SJSA1 (cell line): ENCODE results near the gene ZNF175. TPM values are rescaled to one million over a fixed set of nuclear protein-coding genes. Genes with fewer than 3 reads are reported as not detected.

ENCODE experiments used
- DNase-seq, 2 experiments: peaks; one replicate each; pipeline ENCODE4 v3.0.0-alpha.2; 2015 to 2020; ENCODE audit warnings: low spot score in 2 of 2, low read depth in 1 of 2
- H3K27ac ChIP-seq: fragments of 250-450 bp; sonication (Bioruptor Pico); 2 replicates; pipeline ENCODE4 v1.5.1; 2020; ENCODE audit warnings: mild to moderate bottlenecking, moderate library complexity
- H3K27me3 ChIP-seq: fragments of 250-450 bp; sonication (Bioruptor Pico); replicated peaks from 2 replicates; pipeline ENCODE4 v1.5.1; 2020; ENCODE audit warnings: mild to moderate bottlenecking, moderate library complexity
- H3K36me3 ChIP-seq: fragments of 250-450 bp; sonication (Bioruptor Pico); 2 replicates; pipeline ENCODE4 v1.5.1; 2020; ENCODE audit warnings: mild to moderate bottlenecking
- H3K4me1 ChIP-seq: fragments of 250-450 bp; sonication (Bioruptor Pico); replicated peaks from 2 replicates; pipeline ENCODE4 v1.6.1; 2021; ENCODE audit warnings: mild to moderate bottlenecking
- H3K4me3 ChIP-seq: fragments of 250-450 bp; sonication (Bioruptor Pico); 2 replicates; pipeline ENCODE4 v1.5.1; 2020; ENCODE audit warnings: mild to moderate bottlenecking
- H3K9me3 ChIP-seq: fragments of 250-450 bp; sonication (Bioruptor Pico); replicated peaks from 2 replicates; pipeline ENCODE4 v1.5.1; 2020; ENCODE audit warnings: mild to moderate bottlenecking
- total RNA-seq: library from RNA; depleted of rRNA; stranded (reverse); fragments of >200 nt; shearing (Covaris generic); gene quantifications from 2 replicates; pipeline ENCODE4 v1.2.3, GENCODE V29; 2014; rRNA removed

ZNF175 gene
- 2.6 and 20.7 TPM in 2 replicates for total RNA-seq

GRCh38 chr19:51570962-51571575, at the start of gene ZNF175:
TSS of gene ZNF175 (plus strand) at chr19:51571283. CDS start at chr19:51573330, 2,047 bp downstream.
- 0 out of 2 replicates have a peak within 1 kb of the TSS, but pooled peaks have one; percentile 12 for H3K27ac ChIP-seq
- no peaks in the 10 kb centered on the region for H3K27me3 ChIP-seq
- peak; percentile 84 to 92 for DNase-seq
- H3K36me3 ChIP-seq, result peaks cover 19% of the 10 kb centered on the region
- H3K4me1 ChIP-seq, result peaks cover 15% of the 10 kb centered on the region
- peak within 1 kb of the TSS; percentile 46 for H3K4me3 ChIP-seq
- H3K9me3 ChIP-seq, result no peaks in the 10 kb centered on the region

DNA sequence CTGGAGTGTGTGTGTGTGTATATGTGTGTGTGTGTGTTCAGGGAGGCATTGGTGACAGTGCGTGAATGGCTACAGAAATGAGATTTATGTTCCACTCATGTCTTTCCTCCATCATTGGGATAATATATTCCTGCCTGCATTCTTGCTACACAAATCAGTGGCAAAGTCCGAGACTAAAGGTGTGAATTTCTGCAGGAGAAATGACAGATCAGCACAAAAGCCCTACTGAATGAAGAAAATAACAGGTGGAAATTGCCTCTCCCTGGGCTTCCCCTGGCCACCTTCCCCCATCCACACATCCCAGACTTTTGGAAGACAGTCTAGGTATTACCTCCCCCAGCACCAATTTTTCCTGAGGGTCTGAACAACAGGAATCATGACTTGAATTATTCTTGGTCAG, 49.7 kb upstream of the ZNF175 start:
- H3K27ac ChIP-seq, result no peak overlapping the region
- H3K4me1 ChIP-seq, result no peaks in the 10 kb centered on the region
- H3K4me3 ChIP-seq, result no peak overlapping the region
- no peak for DNase-seq
- no peaks in the 10 kb centered on the region for H3K36me3 ChIP-seq
- no peaks in the 10 kb centered on the region for H3K9me3 ChIP-seq
- H3K27me3 ChIP-seq, result no peaks in the 10 kb centered on the region

- H3K4me3 ChIP-seq, result no peak overlapping the region
- no peaks in the 10 kb centered on the region for H3K27me3 ChIP-seq
- no peak overlapping the region for H3K27ac ChIP-seq
These were observed 49.3 kb upstream of the ZNF175 start for GRCh38 chr19:51521781-51522180.

GRCh38 chr19:51524666-51525264, 46.3 kb upstream of the ZNF175 start:
- H3K4me3 ChIP-seq, result no peak overlapping the region
- H3K4me1 ChIP-seq, result no peaks in the 10 kb centered on the region
- no peaks in the 10 kb centered on the region for H3K9me3 ChIP-seq
- H3K36me3 ChIP-seq, result no peaks in the 10 kb centered on the region
- no peak overlapping the region for H3K27ac ChIP-seq
- H3K27me3 ChIP-seq, result no peaks in the 10 kb centered on the region
- no peak for DNase-seq

More at GRCh38 chr19:51521781-51522180, 49.3 kb upstream of the ZNF175 start:
- DNase-seq, result no peak
- H3K36me3 ChIP-seq, result no peaks in the 10 kb centered on the region
- no peaks in the 10 kb centered on the region for H3K9me3 ChIP-seq
- no peaks in the 10 kb centered on the region for H3K4me1 ChIP-seq

GRCh38 chr19:51525651-51526050, 45.4 kb upstream of the ZNF175 start:
- Histone ChIP-seq H3K27ac (no peak overlapping the region), H3K4me1 (no peaks in the 10 kb centered on the region), H3K36me3 (no peaks in the 10 kb centered on the region), H3K4me3 (no peak overlapping the region), H3K9me3 (no peaks in the 10 kb centered on the region), H3K27me3 (no peaks in the 10 kb centered on the region)
- no peak for DNase-seq

DNA sequence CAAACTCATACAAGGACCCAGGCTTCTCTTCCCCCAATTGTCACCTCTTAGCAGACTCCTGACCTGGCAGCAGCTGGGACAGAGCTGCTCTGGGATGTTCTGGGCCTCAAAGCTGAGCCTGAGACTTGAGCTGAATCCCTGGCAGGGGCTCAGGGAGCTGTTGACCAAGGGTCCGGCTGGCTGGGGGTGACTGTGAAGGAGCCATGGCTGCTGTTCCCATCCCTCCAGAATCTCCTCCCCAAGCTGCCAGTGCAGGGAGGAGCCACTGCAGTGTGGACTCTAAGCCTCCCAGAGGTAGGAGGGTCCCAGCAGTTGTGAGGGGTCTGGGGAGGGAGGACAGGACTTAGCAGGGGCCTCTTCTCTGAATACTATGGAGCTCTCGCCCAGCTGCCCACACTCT, 41.8 kb upstream of the ZNF175 start:
- no peaks in the 10 kb centered on the region for H3K9me3 ChIP-seq
- 0 out of 2 replicates have a peak, but pooled peaks cover 2% of the 10 kb centered on the region for H3K27me3 ChIP-seq
- DNase-seq, result no peak
- H3K36me3 ChIP-seq, result no peaks in the 10 kb centered on the region
- H3K27ac ChIP-seq, result no peak overlapping the region
- H3K4me3 ChIP-seq, result no peak overlapping the region
- no peaks in the 10 kb centered on the region for H3K4me1 ChIP-seq

DNA sequence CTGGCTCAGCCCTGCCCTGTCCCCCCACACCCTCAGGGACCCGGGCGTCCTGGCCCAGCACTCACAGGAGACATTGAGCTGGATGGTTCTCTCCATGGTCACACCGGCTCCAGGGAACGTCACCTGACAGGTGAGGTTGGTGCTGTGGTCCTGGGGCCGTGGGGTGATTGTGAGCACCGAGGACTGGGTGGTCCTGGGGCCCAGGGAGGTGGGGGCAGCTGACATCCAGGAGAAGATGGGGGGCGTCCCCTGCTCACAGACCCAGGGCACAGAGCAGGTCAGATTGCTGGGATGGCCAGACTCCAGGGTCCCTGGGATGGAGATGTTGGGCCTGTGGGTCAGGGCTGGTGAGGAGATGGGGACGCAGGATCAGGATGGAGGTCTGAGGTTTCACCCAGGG, 40.5 kb upstream of the ZNF175 start:
- no peaks in the 10 kb centered on the region for H3K9me3 ChIP-seq
- H3K4me3 ChIP-seq, result no peak overlapping the region
- H3K4me1 ChIP-seq, result no peaks in the 10 kb centered on the region
- 0 out of 2 replicates have a peak, but pooled peaks cover 2% of the 10 kb centered on the region for H3K27me3 ChIP-seq
- no peak for DNase-seq
- H3K27ac ChIP-seq, result no peak overlapping the region
- H3K36me3 ChIP-seq, result no peaks in the 10 kb centered on the region

DNA sequence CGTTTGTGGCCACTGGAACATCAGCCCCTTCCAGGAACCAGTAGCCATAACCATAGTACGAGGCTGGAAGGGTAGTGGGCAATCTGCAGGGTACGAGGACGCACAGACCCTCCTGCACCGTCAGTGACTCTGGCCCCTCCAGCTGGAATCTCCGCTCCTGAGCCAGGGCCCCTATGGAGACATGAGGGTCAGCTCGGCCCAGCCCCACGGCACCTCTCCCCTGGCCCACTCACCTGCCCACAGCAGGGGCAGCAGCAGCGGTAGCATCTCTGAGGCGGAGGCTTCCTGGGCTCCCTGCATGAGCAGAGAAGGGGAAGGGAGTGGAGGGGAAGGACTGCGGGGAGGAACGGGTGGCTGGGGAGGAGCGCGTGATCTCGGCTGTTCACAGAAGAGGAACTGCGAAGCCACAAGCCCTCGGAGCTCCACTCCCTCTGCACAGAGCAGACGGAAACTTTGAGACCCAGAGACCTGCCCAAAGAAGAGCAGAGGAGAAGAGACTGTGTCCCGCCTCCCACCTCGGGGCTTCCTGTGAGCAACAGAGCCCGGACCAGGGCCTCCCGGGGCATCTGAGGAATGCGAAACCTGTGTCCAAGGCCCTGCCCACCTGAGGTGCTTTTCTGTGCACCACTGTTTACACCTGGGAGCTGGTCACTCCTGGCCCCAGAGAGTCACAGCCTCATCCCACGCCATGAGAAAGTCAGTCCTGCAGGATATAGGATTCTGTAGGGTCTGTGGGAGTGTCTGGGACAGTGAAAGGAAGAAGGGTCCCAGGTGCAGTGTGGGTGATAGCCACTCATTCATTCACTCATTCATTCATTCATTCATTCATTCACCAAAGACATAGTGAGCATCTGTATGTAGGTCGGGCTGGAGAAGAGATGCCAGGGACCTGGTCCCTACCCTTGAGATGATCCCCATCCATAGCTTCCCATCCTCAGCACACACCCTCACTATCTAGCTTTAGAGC, 39.5 kb upstream of the ZNF175 start, which contains the start of gene SIGLEC6:
Gene SIGLEC6, minus strand, starts transcription at position 322 of the 967 bp plus-strand sequence. Its CDS starts 22 bp downstream, at position 300.
- H3K9me3 ChIP-seq, result no peaks in the 10 kb centered on the region

DNA sequence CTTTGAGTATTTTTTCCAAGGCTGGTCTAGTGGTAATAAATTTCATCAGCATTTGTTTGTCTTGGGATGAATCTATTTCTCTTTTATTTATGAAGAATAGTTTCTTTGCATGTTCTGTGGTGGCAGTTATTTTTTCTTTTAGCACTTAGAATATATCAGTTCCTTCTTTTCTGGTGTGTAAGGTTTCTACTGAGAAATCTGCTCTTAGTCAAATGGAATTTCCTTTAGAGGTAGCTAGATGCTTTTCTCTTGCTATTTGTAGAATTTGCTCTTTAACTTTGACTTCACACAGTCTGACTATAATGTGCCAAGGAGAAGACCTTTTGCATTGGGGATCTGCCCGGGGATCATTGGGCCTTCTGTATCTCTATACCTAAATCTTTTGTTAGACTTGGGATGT, 35.5 kb upstream of the ZNF175 start:
- no peaks in the 10 kb centered on the region for H3K9me3 ChIP-seq
- no peak overlapping the region for H3K27ac ChIP-seq
- H3K4me1 ChIP-seq, result no peaks in the 10 kb centered on the region
- H3K27me3 ChIP-seq, result 0 out of 2 replicates have a peak, but pooled peaks cover 2% of the 10 kb centered on the region
- DNase-seq, result no peak
- no peak overlapping the region for H3K4me3 ChIP-seq
- no peaks in the 10 kb centered on the region for H3K36me3 ChIP-seq

More for the DNA sequence above, 39.5 kb upstream of the ZNF175 start, which contains the start of gene SIGLEC6:
- Histone ChIP-seq H3K4me3 (no peak within 1 kb of the TSS), H3K27me3 (0 out of 2 replicates have a peak, but pooled peaks cover 2% of the 10 kb centered on the region), H3K27ac (no peak within 1 kb of the TSS), H3K4me1 (no peaks in the 10 kb centered on the region), H3K36me3 (no peaks in the 10 kb centered on the region)
- DNase-seq, result no peak

DNA sequence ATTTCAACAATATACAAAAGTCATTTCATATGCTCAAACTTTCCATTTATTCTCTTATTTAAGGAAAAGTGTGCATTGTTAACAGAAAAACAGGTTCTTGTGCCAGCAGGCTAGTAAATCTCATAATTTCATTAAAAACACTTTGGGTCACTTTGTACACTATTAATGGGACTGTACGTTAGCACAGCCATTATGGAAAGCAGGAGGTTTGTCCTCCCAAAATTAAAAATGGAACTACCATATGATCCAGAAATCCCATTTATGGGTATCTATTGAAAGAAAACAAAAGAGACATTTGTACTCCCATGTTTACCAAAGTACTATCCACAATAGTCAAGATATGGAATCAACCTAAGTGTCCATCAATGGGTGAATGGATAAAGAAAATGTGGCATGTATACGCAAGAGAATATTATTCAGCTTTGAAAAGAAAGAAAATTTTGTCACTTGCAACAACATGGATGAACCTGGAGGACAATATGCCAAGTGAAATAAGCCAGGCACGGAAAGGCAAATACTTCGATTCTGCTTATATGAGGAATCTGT, 31.2 kb upstream of the ZNF175 start:
- no peak for DNase-seq
- H3K27me3 ChIP-seq, result 0 out of 2 replicates have a peak, but pooled peaks cover 2% of the 10 kb centered on the region
- no peak overlapping the region for H3K27ac ChIP-seq
- H3K36me3 ChIP-seq, result no peaks in the 10 kb centered on the region
- H3K9me3 ChIP-seq, result no peaks in the 10 kb centered on the region
- no peak overlapping the region for H3K4me3 ChIP-seq
- no peaks in the 10 kb centered on the region for H3K4me1 ChIP-seq

GRCh38 chr19:51541458-51542357, 29.4 kb upstream of the ZNF175 start:
- no peaks in the 10 kb centered on the region for H3K9me3 ChIP-seq
- no peak overlapping the region for H3K27ac ChIP-seq
- 0 out of 2 replicates have a peak, but pooled peaks cover 2% of the 10 kb centered on the region for H3K27me3 ChIP-seq
- no peak overlapping the region for H3K4me3 ChIP-seq
- H3K36me3 ChIP-seq, result no peaks in the 10 kb centered on the region
- peak in 1 of 2 experiments; percentile 29 for DNase-seq
- H3K4me1 ChIP-seq, result no peaks in the 10 kb centered on the region

- Histone ChIP-seq H3K4me1 (no peaks in the 10 kb centered on the region), H3K4me3 (no peak overlapping the region)
These were observed 28.4 kb upstream of the ZNF175 start for GRCh38 chr19:51542699-51543098.

More at GRCh38 chr19:51542699-51543098, 28.4 kb upstream of the ZNF175 start:
- no peak overlapping the region for H3K27ac ChIP-seq
- no peaks in the 10 kb centered on the region for H3K9me3 ChIP-seq
- H3K36me3 ChIP-seq, result no peaks in the 10 kb centered on the region
- H3K27me3 ChIP-seq, result 0 out of 2 replicates have a peak, but pooled peaks cover 2% of the 10 kb centered on the region
- no peak for DNase-seq
